Measurements from ENCODE around the gene ACTG1. TPM values are rescaled to one million over a fixed set of nuclear protein-coding genes. Genes with fewer than 3 reads are reported as not detected.

The ACTG1 gene
- total RNA-seq, 1 donor from 2014 or later: 1,228 TPM

DNA sequence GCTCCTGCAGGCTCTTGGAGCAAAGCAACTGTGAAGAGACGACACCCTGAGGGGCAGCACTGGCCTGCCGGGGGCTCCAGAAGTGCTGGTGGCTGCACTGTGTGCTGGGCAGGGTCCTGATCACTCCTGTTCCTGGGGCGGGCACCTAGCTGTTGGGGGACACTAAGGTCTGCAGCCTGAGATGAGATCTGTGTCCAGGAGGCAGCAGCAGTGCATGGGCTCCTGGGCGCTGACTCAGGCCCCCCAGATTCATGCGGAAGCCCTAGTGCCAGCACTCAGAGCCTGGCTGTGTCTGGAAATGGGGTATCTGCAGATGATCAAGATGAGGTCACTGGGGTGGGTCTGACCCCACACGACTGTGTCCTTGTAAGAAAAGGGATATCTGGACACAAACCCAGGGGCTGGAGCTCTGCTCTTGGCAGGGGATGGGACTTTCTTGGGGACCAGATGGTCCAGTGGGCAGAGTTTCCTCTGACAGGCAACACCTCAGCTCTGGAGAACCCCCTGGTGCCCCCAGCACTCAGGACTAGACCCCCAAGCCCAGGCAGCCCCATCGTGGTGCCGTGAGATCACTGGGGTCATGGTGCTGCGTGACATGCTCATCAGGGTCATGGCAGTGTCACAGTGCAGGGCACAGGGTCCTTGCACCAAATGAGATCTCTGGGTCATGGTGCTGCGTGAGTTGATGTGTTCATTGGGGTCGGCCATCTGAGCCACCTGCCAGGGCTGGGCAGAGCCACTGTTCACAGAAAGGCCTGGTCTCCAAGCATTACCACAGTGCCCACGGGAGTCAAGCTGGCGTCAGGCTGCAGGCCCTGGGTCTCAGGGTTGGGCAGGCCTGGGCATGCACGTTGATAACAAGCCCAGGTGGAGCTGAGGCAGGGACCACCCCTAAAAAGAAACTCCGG is 30.1 kb upstream of the ACTG1 start:
- Histone ChIP-seq H3K9me3 (ENCODE audit: low read depth) (no peaks in the 10 kb centered on the region), H2AFZ (replicated peaks) (no peak overlapping the region), H4K20me1 (ENCODE audit: low read depth) (peaks cover 9% of the 10 kb centered on the region), H3K27ac (no peak overlapping the region), H3K4me1 (no peaks in the 10 kb centered on the region), H3K4me3 (no peak overlapping the region), H3F3A (ENCODE audit: low read depth) (no peaks in the 10 kb centered on the region), H3K4me2 (no peak overlapping the region), H3K36me3 (no peaks in the 10 kb centered on the region), H3K27me3 (peaks cover 3% of the 10 kb centered on the region), H3K9ac (no peak overlapping the region), H3K79me2 (ENCODE audit: low read depth) (no peaks in the 10 kb centered on the region)
- DNase-seq (ENCODE audit: low spot score): no peak
- H3K4me1 Mint-ChIP-seq: peaks cover 4% of the 10 kb centered on the region
- no peaks in the 10 kb centered on the region for H3K9me3 Mint-ChIP-seq
- H3K4me3 Mint-ChIP-seq: no peak overlapping the region
- H3K27ac Mint-ChIP-seq: peak overlapping the region; percentile 69
- peaks cover 7% of the 10 kb centered on the region for H3K36me3 Mint-ChIP-seq
- TF ChIP-seq EZH2phosphoT487 (IDR thresholded peaks at IDR 0.05): no peak
- TF ChIP-seq, protein P1, sequence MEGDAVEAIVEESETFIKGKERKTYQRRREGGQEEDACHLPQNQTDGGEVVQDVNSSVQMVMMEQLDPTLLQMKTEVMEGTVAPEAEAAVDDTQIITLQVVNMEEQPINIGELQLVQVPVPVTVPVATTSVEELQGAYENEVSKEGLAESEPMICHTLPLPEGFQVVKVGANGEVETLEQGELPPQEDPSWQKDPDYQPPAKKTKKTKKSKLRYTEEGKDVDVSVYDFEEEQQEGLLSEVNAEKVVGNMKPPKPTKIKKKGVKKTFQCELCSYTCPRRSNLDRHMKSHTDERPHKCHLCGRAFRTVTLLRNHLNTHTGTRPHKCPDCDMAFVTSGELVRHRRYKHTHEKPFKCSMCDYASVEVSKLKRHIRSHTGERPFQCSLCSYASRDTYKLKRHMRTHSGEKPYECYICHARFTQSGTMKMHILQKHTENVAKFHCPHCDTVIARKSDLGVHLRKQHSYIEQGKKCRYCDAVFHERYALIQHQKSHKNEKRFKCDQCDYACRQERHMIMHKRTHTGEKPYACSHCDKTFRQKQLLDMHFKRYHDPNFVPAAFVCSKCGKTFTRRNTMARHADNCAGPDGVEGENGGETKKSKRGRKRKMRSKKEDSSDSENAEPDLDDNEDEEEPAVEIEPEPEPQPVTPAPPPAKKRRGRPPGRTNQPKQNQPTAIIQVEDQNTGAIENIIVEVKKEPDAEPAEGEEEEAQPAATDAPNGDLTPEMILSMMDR (IDR thresholded peaks at IDR 0.05): no peak
- TF ChIP-seq EZH2 (IDR thresholded peaks at IDR 0.05): no peak
- H3K27me3 Mint-ChIP-seq (ENCODE audit: insufficient read depth, low read depth): no peaks in the 10 kb centered on the region

DNA sequence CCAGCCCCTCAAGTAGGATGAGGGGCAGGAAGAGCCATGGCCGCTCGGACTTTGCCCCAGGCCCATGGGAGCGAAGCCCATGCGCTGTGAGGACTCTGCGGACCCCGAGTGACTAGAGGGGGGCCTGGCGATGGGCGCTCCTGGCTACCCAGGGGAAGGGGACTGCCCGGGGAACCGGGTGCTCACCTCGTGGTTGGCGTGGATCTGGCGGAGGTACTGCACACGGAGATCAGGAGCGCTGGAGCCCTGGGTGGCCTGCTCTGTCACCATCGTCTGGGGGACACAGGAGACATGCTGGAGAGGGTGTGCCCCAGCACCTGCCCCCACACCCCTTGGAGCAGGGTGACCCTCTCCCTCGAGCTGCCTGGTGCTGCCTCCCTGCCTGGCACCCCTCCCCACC is 28.5 kb upstream of the ACTG1 start:
- Histone ChIP-seq H3K9me3 (ENCODE audit: low read depth) (no peaks in the 10 kb centered on the region), H3K79me2 (ENCODE audit: low read depth) (no peaks in the 10 kb centered on the region), H3F3A (ENCODE audit: low read depth) (no peaks in the 10 kb centered on the region), H3K9ac (no peak overlapping the region), H4K20me1 (ENCODE audit: low read depth) (peaks cover 17% of the 10 kb centered on the region), H3K4me1 (peaks cover 3% of the 10 kb centered on the region), H3K36me3 (no peaks in the 10 kb centered on the region), H3K27ac (no peak overlapping the region), H3K27me3 (peaks cover 19% of the 10 kb centered on the region), H2AFZ (replicated peaks) (no peak overlapping the region), H3K4me3 (no peak overlapping the region), H3K4me2 (no peak overlapping the region)
- Mint-ChIP-seq H3K27me3 (ENCODE audit: insufficient read depth, low read depth) (no peaks in the 10 kb centered on the region), H3K4me3 (peak overlapping the region; percentile 57), H3K4me1 (peaks cover 7% of the 10 kb centered on the region), H3K36me3 (peaks cover 5% of the 10 kb centered on the region), H3K9me3 (no peaks in the 10 kb centered on the region), H3K27ac (no peak overlapping the region)
- TF ChIP-seq EZH2 (IDR thresholded peaks at IDR 0.05) (no peak), EZH2phosphoT487 (IDR thresholded peaks at IDR 0.05) (no peak)
- TF ChIP-seq, protein P1 (IDR thresholded peaks at IDR 0.05): no peak
- DNase-seq (ENCODE audit: low spot score): no peak

DNA sequence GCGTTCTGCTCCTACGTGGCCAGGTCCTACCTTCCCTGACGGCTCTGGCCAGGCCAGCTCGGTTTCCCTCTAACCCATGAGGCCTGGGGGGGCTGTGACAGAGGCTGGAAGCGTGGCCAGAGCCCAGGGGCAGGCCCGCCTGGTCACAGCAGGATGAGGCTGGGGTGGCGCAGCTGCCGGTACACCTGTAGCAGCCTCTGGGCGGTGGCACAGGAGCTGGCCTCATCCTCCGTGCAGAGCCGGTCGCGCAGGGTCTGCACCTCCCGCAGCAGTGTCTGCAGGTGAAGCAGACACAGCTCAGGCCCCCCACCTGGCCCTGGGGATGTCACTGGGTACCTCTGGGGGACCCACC is 28.1 kb upstream of the ACTG1 start:
- Histone ChIP-seq H3K9me3 (ENCODE audit: low read depth) (no peaks in the 10 kb centered on the region), H3K4me1 (peaks cover 3% of the 10 kb centered on the region), H3F3A (ENCODE audit: low read depth) (no peaks in the 10 kb centered on the region), H3K79me2 (ENCODE audit: low read depth) (no peaks in the 10 kb centered on the region), H2AFZ (replicated peaks) (no peak overlapping the region), H3K27ac (no peak overlapping the region), H4K20me1 (ENCODE audit: low read depth) (peaks cover 17% of the 10 kb centered on the region), H3K36me3 (no peaks in the 10 kb centered on the region), H3K4me3 (no peak overlapping the region), H3K4me2 (no peak overlapping the region), H3K27me3 (peaks cover 24% of the 10 kb centered on the region), H3K9ac (no peak overlapping the region)
- TF ChIP-seq EZH2phosphoT487 (IDR thresholded peaks at IDR 0.05) (no peak), EZH2 (IDR thresholded peaks at IDR 0.05) (no peak)
- TF ChIP-seq, protein P1 (IDR thresholded peaks at IDR 0.05): no peak
- Mint-ChIP-seq H3K9me3 (no peaks in the 10 kb centered on the region), H3K27ac (no peak overlapping the region), H3K4me3 (no peak overlapping the region), H3K27me3 (ENCODE audit: insufficient read depth, low read depth) (no peaks in the 10 kb centered on the region), H3K36me3 (peaks cover 5% of the 10 kb centered on the region), H3K4me1 (peaks cover 7% of the 10 kb centered on the region)
- DNase-seq (ENCODE audit: low spot score): no peak
